HEK293T (cell line): ENCODE results near the gene RBP5.

Source experiments
- CTCF ChIA-PET: fragments of 350-600 bp; formaldehyde crosslinking; extraction: SDS; loops from one replicate; lab custom pipeline; 2021; ENCODE audit warnings: antibody characterized with exemption, inconsistent platforms; lab: Yijun Ruan, JAX
- POLR2A ChIA-PET: fragments of 350-600 bp; formaldehyde crosslinking; extraction: SDS; loops from one replicate; lab custom pipeline; 2020; ENCODE audit warnings: antibody characterized with exemption, inconsistent platforms; lab: Yijun Ruan, JAX
- DNase-seq: peaks from one replicate; pipeline ENCODE4 v3.0.0; 2012; ENCODE audit warnings: mixed read lengths; ENCODE audit errors: extremely low spot score
- ARNT ChIP-seq: fragments of 450-650 bp; IDR thresholded peaks from 2 replicates; pipeline ENCODE4 v1.6.1; 2017; ENCODE audit warnings: mild to moderate bottlenecking
- BHLHE40 ChIP-seq: fragments of 450-650 bp; IDR thresholded peaks from 2 replicates; pipeline ENCODE4 v1.6.1; 2016; ENCODE audit warnings: mild to moderate bottlenecking, moderate library complexity, borderline replicate concordance
- CTBP1 ChIP-seq: fragments of 450-650 bp; IDR thresholded peaks from 2 replicates; pipeline ENCODE4 v1.6.1; 2016; ENCODE audit warnings: borderline replicate concordance
- ELF4 ChIP-seq: fragments of 450-650 bp; IDR thresholded peaks from 2 replicates; pipeline ENCODE4 v1.6.1; 2017; ENCODE audit warnings: antibody characterized with exemption
- FOXA1 ChIP-seq: fragments of 450-650 bp; IDR thresholded peaks from 2 replicates; pipeline ENCODE4 v1.6.1; 2016; ENCODE audit warnings: mild to moderate bottlenecking
- FOXK2 ChIP-seq: fragments of 450-650 bp; IDR thresholded peaks from 2 replicates; pipeline ENCODE4 v1.6.1; 2016; ENCODE audit warnings: mild to moderate bottlenecking
- FOXM1 ChIP-seq: fragments of 450-650 bp; IDR thresholded peaks from 2 replicates; pipeline ENCODE4 v1.6.1; 2017; ENCODE audit warnings: mild to moderate bottlenecking, borderline replicate concordance
- HDGF ChIP-seq: fragments of 450-650 bp; IDR thresholded peaks from 2 replicates; pipeline ENCODE4 v1.6.1; 2017; ENCODE audit warnings: antibody characterized with exemption, borderline replicate concordance
- L3MBTL2 ChIP-seq: fragments of 450-650 bp; conservative IDR thresholded peaks from 2 replicates; pipeline ENCODE4 v1.6.1; 2016; ENCODE audit warnings: mild to moderate bottlenecking
- LEF1 ChIP-seq: fragments of 450-650 bp; IDR thresholded peaks from 2 replicates; pipeline ENCODE4 v1.6.1; 2017; ENCODE audit warnings: mild to moderate bottlenecking, borderline replicate concordance
- NFRKB ChIP-seq: fragments of 450-650 bp; IDR thresholded peaks from 2 replicates; pipeline ENCODE4 v1.6.1; 2016; ENCODE audit warnings: mild to moderate bottlenecking, moderate library complexity
- SP1 ChIP-seq: fragments of 450-650 bp; IDR thresholded peaks from 2 replicates; pipeline ENCODE4 v1.6.1; 2017
- SUZ12 ChIP-seq: fragments of 450-650 bp; IDR thresholded peaks from 2 replicates; pipeline ENCODE4 v1.6.1; 2016; ENCODE audit warnings: mild to moderate bottlenecking
- TARDBP ChIP-seq: fragments of 450-650 bp; IDR thresholded peaks from 2 replicates; pipeline ENCODE4 v1.6.1; 2016
- ZNF384 ChIP-seq: fragments of 450-650 bp; IDR thresholded peaks from 2 replicates; pipeline ENCODE4 v1.6.1; 2016
- TF ChIP-seq, protein P1 (sequence below): fragments of 450-650 bp; IDR thresholded peaks from 2 replicates; pipeline ENCODE4 v1.6.1; 2016

RBP5 gene

GRCh38 chr12:7155471-7156034 lies 26.9 kb upstream of the RBP5 start:
- CTCF ChIA-PET: interaction anchor here (0.5 to 1.8 kb wide), 5 partner anchors 9 to 112 kb away, joined by 3 to 11 read pairs (median 3); no protein-coding TSS in a partner anchor
- POLR2A ChIA-PET: no interaction called here
- TF ChIP-seq ELF4 (no peak), BHLHE40 (no peak), ARNT (no peak), LEF1 (no peak), TARDBP (no peak), SUZ12 (no peak), SP1 (no peak), L3MBTL2 (no peak), FOXM1 (no peak), ZNF384 (no peak), CTBP1 (no peak)
- TF ChIP-seq, protein P1, sequence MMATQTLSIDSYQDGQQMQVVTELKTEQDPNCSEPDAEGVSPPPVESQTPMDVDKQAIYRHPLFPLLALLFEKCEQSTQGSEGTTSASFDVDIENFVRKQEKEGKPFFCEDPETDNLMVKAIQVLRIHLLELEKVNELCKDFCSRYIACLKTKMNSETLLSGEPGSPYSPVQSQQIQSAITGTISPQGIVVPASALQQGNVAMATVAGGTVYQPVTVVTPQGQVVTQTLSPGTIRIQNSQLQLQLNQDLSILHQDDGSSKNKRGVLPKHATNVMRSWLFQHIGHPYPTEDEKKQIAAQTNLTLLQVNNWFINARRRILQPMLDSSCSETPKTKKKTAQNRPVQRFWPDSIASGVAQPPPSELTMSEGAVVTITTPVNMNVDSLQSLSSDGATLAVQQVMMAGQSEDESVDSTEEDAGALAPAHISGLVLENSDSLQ: no peak
- no peak for DNase-seq

DNA sequence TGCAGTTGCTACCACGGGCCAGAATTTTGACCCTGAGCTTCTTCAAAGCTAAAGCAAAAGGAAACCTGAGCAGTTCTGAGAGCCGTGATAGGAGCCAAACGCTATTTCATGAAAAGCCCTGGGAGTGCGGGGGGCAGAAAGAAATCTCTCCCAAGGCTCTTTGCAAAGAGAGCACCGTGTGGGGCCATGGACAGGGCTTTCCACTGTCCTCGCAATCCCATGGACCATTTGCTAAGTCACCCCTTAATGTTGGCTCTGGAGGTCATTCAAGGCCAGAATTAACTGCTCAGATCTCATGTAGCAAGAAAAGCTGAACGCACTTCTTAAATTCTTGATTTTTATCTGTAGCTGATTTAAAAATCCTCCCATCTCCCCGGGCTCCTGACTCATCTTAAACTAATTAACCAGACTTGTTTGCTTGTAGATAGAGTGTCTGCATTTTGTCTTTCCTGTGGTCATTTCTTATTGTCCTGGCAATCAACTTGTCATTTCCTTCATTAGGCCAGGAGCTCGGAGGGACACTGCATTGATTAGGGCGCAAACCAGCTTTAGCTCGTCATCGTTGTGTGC lies 26.3 kb upstream of the RBP5 start:
- POLR2A ChIA-PET: no interaction called here
- CTCF ChIA-PET: interaction anchor here (0.6 to 1.8 kb wide), 4 partner anchors 9 to 112 kb away, joined by 3 to 11 read pairs (median 4); no protein-coding TSS in a partner anchor
- no peak for TF ChIP-seq FOXA1
- no peak for TF ChIP-seq FOXM1
- no peak for TF ChIP-seq SP1
- TF ChIP-seq ARNT: no peak
- no peak for TF ChIP-seq ZNF384
- no peak for TF ChIP-seq LEF1
- TF ChIP-seq TARDBP: no peak
- no peak for TF ChIP-seq L3MBTL2
- TF ChIP-seq HDGF: no peak
- TF ChIP-seq, protein P1: no peak
- TF ChIP-seq FOXK2: no peak
- TF ChIP-seq ELF4: no peak
- TF ChIP-seq BHLHE40: no peak
- no peak for TF ChIP-seq NFRKB
- DNase-seq: no peak

DNA sequence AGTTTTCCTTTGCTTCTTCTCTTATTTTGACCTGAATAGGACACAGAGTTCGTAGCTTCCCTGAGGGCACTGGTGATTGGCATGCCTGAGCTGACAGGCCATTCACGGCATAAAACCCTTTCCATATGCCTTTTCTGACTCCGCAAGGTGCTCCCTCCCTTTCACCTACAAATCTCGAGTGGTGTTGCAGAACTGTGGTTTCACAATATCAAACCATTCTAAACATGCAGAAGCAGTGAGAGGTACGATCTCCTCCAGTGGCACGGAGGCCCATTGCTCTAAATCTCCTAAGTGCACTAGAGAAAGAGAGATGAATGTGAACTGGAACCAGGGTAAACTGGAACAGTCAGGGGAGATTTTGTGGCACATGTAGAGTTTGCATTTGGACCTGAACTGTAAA lies 25.4 kb upstream of the RBP5 start:
- CTCF ChIA-PET: interaction anchor here (0.9 to 1.9 kb wide), 3 partner anchors 9 to 45 kb away, joined by 3 to 12 read pairs (median 6); no protein-coding TSS in a partner anchor
- POLR2A ChIA-PET: no interaction called here
- DNase-seq: no peak
- no peak for TF ChIP-seq ELF4
- no peak for TF ChIP-seq ARNT
- TF ChIP-seq, protein P1: no peak
- TF ChIP-seq NFRKB: no peak
- no peak for TF ChIP-seq FOXK2
- no peak for TF ChIP-seq CTBP1
- TF ChIP-seq HDGF: no peak
- no peak for TF ChIP-seq BHLHE40

DNA sequence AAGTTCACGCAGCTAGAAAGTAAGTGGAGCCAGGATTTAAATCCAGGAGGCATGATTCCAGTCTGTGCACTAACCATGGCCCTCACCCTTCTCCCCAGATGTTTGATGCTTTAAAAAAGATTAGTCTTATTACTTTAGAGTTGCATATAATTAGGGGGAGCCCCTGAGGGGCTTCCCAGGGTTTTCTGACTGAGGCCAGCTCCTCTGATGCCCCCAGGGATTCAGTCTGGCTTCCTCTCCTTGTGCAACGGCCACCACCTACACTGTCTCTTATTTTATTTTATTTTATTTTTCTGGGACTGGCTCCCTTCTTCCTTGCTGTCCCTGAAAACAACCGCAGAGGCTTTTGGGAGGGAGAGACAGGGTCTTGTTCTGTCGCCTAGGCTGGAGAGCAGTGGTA lies 24.1 kb upstream of the RBP5 start:
- POLR2A ChIA-PET: no interaction called here
- CTCF ChIA-PET: interaction anchor here (1.5 to 1.9 kb wide), 2 partner anchors 8 to 11 kb away, joined by 6 to 12 read pairs; no protein-coding TSS in a partner anchor
- TF ChIP-seq FOXK2 (no peak), TARDBP (no peak), SUZ12 (no peak), L3MBTL2 (no peak), ARNT (no peak), ELF4 (no peak), BHLHE40 (no peak), HDGF (no peak), NFRKB (no peak), CTBP1 (no peak), ZNF384 (no peak), LEF1 (no peak), FOXA1 (no peak), FOXM1 (no peak)
- TF ChIP-seq, protein P1: no peak
- DNase-seq: no peak

- ChIA-PET CTCF (interaction anchor here (0.6 to 0.7 kb wide), 2 partner anchors 21 to 246 kb away, joined by 3 read pairs; partner anchors contain the start of gene CLSTN3), POLR2A (no interaction called here)
- TF ChIP-seq L3MBTL2 (no peak), TARDBP (no peak), FOXM1 (no peak)
- no peak for DNase-seq
These were observed 22.8 kb upstream of the RBP5 start for GRCh38 chr12:7151532-7151931.
